ENCODE measurements around the gene GNAL.

DNA sequence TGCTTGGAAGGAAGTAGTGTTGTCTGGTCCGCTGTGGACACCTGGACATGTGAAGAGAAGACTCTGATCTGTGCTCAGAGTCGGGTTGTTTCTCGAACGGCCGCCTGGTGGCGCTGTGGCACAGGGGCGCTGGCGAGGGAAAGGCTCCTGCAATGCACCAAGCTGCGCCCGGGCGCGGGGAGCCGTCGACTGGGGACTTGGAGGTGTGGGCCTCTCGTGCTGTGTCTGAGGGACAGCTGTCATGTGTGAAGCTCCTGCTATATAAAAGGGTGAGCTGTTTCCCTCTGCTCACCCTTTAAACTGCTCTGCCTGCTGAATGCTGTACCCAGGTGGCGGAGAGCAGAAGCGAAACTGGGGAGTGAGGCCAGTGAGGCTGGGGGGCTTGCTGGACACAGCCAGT lies 44.0 kb downstream of the GNAL start:
- no peak for TF ChIP-seq POLR2A (IDR thresholded peaks at IDR 0.05)
- TF ChIP-seq, protein P1, sequence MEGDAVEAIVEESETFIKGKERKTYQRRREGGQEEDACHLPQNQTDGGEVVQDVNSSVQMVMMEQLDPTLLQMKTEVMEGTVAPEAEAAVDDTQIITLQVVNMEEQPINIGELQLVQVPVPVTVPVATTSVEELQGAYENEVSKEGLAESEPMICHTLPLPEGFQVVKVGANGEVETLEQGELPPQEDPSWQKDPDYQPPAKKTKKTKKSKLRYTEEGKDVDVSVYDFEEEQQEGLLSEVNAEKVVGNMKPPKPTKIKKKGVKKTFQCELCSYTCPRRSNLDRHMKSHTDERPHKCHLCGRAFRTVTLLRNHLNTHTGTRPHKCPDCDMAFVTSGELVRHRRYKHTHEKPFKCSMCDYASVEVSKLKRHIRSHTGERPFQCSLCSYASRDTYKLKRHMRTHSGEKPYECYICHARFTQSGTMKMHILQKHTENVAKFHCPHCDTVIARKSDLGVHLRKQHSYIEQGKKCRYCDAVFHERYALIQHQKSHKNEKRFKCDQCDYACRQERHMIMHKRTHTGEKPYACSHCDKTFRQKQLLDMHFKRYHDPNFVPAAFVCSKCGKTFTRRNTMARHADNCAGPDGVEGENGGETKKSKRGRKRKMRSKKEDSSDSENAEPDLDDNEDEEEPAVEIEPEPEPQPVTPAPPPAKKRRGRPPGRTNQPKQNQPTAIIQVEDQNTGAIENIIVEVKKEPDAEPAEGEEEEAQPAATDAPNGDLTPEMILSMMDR (IDR thresholded peaks at IDR 0.05 in 4 of 5, conservative IDR thresholded peaks at IDR 0.05 in 1 of 5), result peak; percentile 86 to 93 (median 90)
